OCI-LY3 (cell line): ENCODE measurements around the gene DUSP9.

Source experiments
- H2AFZ ChIP-seq: fragments of 200-600, 300-600 bp; shearing (Covaris generic); 2 replicates; pipeline ENCODE4 v1.6.0; 2014; ENCODE audit warnings: antibody characterized with exemption, low read depth, low read length
- H3K27ac ChIP-seq: fragments of 200-600, 300-600 bp; sonication (generic); 2 replicates; pipeline ENCODE4 v1.5.1; 2014; ENCODE audit warnings: mild to moderate bottlenecking, low read length, moderate library complexity, mixed read lengths
- H3K27me3 ChIP-seq: fragments of 200-600, 300-600 bp; sonication (generic); 2 replicates; pipeline ENCODE4 v1.6.1; 2014; ENCODE audit warnings: low read depth, low read length, mixed read lengths
- H3K36me3 ChIP-seq: fragments of 200-600, 300-600 bp; sonication (generic); replicated peaks from 2 replicates; pipeline ENCODE3; 2014; ENCODE audit warnings: low read depth, low read length, mixed read lengths
- H3K4me1 ChIP-seq: fragments of 300-600, 200-600 bp; sonication (generic); 2 replicates; pipeline ENCODE4 v1.6.1; 2014; ENCODE audit warnings: low read length, mixed read lengths
- H3K4me2 ChIP-seq: fragments of 200-600, 300-600 bp; sonication (generic); 2 replicates; pipeline ENCODE4 v1.6.1; 2014; ENCODE audit warnings: low read length, mixed read lengths
- H3K4me3 ChIP-seq: fragments of 300-600, 200-600 bp; sonication (generic); 2 replicates; pipeline ENCODE4 v1.5.1; 2014; ENCODE audit warnings: antibody characterized with exemption, mild to moderate bottlenecking, low read length, moderate library complexity
- H3K79me2 ChIP-seq: fragments of 300-600, 200-600 bp; shearing (Covaris generic); 2 replicates; pipeline ENCODE4 v1.6.1; 2014; ENCODE audit warnings: mild to moderate bottlenecking, low read length, mixed read lengths
- H3K9ac ChIP-seq: fragments of 300-600, 200-600 bp; shearing (Covaris generic); 2 replicates; pipeline ENCODE4 v1.6.0; 2014; ENCODE audit warnings: mild to moderate bottlenecking, low read length, moderate library complexity
- H3K9me3 ChIP-seq: fragments of 200-600, 300-600 bp; shearing (Covaris generic); 2 replicates; pipeline ENCODE4 v1.6.1; 2014; ENCODE audit warnings: low read length, mixed read lengths; ENCODE audit not compliant: insufficient read depth
- H4K20me1 ChIP-seq: fragments of 200-600, 300-600 bp; sonication (generic); 2 replicates; pipeline ENCODE4 v1.6.1; 2016; ENCODE audit warnings: low read length, mixed read lengths; ENCODE audit not compliant: insufficient read depth
- EZH2phosphoT487 ChIP-seq: fragments of 200-600 bp; shearing (Covaris generic); IDR thresholded peaks from 2 replicates; pipeline ENCODE4 v1.6.1; 2018; ENCODE audit warnings: antibody characterized with exemption, mixed run types, low read depth
- TF ChIP-seq, protein P1 (sequence below): fragments of 200-600, 300-600 bp; sonication (generic); IDR thresholded peaks from 2 replicates; pipeline ENCODE4 v1.5.1; 2014; ENCODE audit warnings: antibody characterized with exemption, low read length, low read depth

DUSP9 gene

DNA sequence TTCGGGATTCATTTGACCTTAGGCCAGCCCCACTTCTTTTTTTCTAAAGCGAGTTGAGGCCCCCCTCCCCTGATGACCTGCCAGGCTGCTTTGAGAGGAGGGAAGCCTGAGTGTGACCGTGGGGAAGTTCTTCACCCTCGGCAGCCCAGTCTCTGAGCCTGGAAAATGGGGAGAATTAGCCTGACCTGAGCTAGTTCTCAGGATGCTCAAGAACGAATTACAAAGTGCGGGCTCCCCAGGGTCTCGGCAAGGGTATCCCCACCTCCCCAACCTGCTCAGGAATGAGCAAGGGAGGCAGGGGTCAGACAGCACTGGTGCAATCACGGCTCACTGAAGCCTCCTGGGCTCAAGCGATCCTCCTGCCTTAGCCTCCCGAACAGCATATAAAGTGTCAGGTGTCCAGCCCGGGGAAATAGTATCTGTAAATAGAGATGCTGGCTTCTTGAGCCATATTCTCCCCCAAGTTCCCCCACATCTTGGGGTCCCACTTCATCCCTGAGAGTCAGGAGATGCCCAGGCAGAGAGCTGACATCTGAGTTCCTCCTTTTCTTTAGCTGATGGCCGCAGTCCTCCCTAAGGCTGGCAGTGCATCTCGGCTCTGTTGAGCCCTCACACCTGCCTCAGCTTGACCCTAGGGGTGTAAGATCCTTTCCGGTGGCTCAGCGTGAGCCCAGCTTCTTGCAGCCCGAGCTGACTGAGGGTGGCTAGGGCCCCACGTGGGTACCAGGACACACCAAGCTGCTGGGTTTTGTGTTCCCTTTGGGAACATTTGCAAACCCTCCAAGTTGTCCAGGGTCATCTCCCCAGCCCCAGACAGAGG, 1.6 kb downstream of the DUSP9 start:
- Histone ChIP-seq H2AFZ (no peak overlapping the region), H3K79me2 (no peaks in the 10 kb centered on the region), H3K36me3 (no peaks in the 10 kb centered on the region), H3K9me3 (no peaks in the 10 kb centered on the region), H4K20me1 (no peaks in the 10 kb centered on the region), H3K4me2 (no peak overlapping the region), H3K27me3 (no peaks in the 10 kb centered on the region), H3K4me3 (no peak overlapping the region), H3K9ac (no peak overlapping the region), H3K4me1 (no peaks in the 10 kb centered on the region), H3K27ac (no peak overlapping the region)
- no peak for TF ChIP-seq EZH2phosphoT487
- TF ChIP-seq, protein P1, sequence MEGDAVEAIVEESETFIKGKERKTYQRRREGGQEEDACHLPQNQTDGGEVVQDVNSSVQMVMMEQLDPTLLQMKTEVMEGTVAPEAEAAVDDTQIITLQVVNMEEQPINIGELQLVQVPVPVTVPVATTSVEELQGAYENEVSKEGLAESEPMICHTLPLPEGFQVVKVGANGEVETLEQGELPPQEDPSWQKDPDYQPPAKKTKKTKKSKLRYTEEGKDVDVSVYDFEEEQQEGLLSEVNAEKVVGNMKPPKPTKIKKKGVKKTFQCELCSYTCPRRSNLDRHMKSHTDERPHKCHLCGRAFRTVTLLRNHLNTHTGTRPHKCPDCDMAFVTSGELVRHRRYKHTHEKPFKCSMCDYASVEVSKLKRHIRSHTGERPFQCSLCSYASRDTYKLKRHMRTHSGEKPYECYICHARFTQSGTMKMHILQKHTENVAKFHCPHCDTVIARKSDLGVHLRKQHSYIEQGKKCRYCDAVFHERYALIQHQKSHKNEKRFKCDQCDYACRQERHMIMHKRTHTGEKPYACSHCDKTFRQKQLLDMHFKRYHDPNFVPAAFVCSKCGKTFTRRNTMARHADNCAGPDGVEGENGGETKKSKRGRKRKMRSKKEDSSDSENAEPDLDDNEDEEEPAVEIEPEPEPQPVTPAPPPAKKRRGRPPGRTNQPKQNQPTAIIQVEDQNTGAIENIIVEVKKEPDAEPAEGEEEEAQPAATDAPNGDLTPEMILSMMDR: no peak

DNA sequence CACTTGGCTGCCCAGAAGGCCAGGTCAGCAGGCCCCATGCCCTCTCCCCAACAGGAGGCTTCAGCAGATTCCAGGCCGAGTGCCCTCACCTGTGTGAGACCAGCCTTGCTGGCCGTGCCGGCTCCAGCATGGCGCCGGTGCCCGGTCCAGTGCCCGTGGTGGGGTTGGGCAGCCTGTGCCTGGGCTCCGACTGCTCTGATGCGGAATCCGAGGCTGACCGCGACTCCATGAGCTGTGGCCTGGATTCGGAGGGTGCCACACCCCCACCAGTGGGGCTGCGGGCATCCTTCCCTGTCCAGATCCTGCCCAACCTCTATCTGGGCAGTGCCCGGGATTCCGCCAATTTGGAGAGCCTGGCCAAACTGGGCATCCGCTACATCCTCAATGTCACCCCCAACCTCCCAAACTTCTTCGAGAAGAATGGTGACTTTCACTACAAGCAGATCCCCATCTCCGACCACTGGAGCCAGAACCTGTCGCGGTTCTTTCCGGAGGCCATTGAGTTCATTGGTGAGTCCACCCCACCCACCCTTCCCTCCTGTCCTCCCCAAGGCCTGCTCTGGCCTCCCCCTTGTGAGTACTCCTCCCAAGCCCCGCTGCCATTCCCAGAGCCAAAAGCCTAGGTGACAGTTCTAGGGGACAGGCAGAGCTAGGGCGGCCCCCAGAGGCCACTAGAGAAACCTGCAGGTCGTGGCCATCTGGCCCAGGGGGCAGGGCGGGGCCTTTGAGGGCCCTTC, 2.3 kb downstream of the DUSP9 start:
- no peaks in the 10 kb centered on the region for H4K20me1 ChIP-seq
- H3K4me1 ChIP-seq: no peaks in the 10 kb centered on the region
- TF ChIP-seq, protein P1: peak; percentile 63
- no peak for TF ChIP-seq EZH2phosphoT487
- H3K27me3 ChIP-seq: no peaks in the 10 kb centered on the region
- peak overlapping the region; percentile 75; the same call in 1 of the 2 replicates for H2AFZ ChIP-seq
- no peak overlapping the region for H3K9ac ChIP-seq
- H3K4me3 ChIP-seq: no peak overlapping the region
- 0 out of 2 replicates have a peak overlapping the region, but pooled peaks have one; percentile 31 for H3K4me2 ChIP-seq
- no peaks in the 10 kb centered on the region for H3K9me3 ChIP-seq
- H3K79me2 ChIP-seq: no peaks in the 10 kb centered on the region
- no peak overlapping the region for H3K27ac ChIP-seq
- no peaks in the 10 kb centered on the region for H3K36me3 ChIP-seq

DNA sequence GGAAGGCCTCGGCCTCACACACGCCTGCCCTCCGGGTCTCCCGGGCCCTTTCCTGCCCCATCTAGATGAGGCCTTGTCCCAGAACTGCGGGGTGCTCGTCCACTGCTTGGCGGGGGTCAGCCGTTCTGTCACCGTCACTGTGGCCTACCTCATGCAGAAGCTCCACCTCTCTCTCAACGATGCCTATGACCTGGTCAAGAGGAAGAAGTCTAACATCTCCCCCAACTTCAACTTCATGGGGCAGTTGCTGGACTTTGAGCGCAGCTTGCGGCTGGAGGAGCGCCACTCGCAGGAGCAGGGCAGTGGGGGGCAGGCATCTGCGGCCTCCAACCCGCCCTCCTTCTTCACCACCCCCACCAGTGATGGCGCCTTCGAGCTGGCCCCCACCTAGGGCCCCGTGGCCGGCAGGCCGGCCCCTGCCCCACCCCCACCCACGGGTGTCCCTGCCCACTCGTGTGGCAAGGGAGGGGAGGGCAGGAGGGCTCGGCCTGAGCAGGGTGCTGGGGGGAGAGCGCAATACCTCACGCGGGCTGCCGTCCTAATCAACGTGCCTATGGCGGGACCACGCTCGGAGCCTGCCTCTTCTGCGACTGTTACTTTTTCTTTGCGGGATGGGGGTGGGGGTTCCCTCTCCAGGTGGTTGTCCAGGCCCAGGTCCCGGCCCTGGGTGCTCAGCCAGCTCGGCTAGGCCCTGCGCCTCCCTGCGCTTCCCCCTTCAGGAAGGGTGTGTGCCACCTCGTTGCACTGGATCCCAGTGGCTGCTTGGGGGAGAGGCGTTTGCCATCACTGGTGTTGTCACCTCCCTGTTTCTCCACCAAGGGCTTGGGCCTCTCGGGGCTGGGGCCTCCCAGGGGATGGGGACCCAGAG, 3.1 kb downstream of the DUSP9 start:
- no peaks in the 10 kb centered on the region for H4K20me1 ChIP-seq
- no peaks in the 10 kb centered on the region for H3K79me2 ChIP-seq
- TF ChIP-seq, protein P1: no peak
- TF ChIP-seq EZH2phosphoT487: no peak
- no peak overlapping the region for H3K9ac ChIP-seq
- H3K4me3 ChIP-seq: no peak overlapping the region
- no peaks in the 10 kb centered on the region for H3K4me1 ChIP-seq
- H2AFZ ChIP-seq: peak overlapping the region; percentile 75; the same call in 1 of the 2 replicates
- no peaks in the 10 kb centered on the region for H3K9me3 ChIP-seq
- 0 out of 2 replicates have a peak overlapping the region, but pooled peaks have one; percentile 31 for H3K4me2 ChIP-seq
- H3K27me3 ChIP-seq: no peaks in the 10 kb centered on the region
- H3K27ac ChIP-seq: no peak overlapping the region
- H3K36me3 ChIP-seq: no peaks in the 10 kb centered on the region
